BLaER1 (cell line): Measurements from ENCODE around the gene OR5C1.

Experiments
- H3K27ac ChIP-seq: shearing (Covaris generic); formaldehyde crosslinking; 2 replicates; pipeline ENCODE4 v1.8.1; 2022
- H3K27me3 ChIP-seq: shearing (Covaris generic); formaldehyde crosslinking; 2 replicates; pipeline ENCODE4 v1.8.1; 2022
- H3K36me3 ChIP-seq: shearing (Covaris generic); formaldehyde crosslinking; 2 replicates; pipeline ENCODE4 v1.8.1; 2022
- H3K4me1 ChIP-seq: shearing (Covaris generic); formaldehyde crosslinking; 2 replicates; pipeline ENCODE4 v1.8.1; 2022
- H3K4me2 ChIP-seq: shearing (Covaris generic); formaldehyde crosslinking; 2 replicates; pipeline ENCODE4 v1.8.1; 2022
- H3K4me3 ChIP-seq: shearing (Covaris generic); formaldehyde crosslinking; 2 replicates; pipeline ENCODE4 v1.8.1; 2022
- H3K9ac ChIP-seq: shearing (Covaris generic); formaldehyde crosslinking; 2 replicates; pipeline ENCODE4 v1.8.1; 2022
- H3K9me3 ChIP-seq: shearing (Covaris generic); formaldehyde crosslinking; 2 replicates; pipeline ENCODE4 v1.8.1; 2022
- H4K20me1 ChIP-seq: shearing (Covaris generic); formaldehyde crosslinking; 2 replicates; pipeline ENCODE4 v1.8.1; 2022
- Cebpa-rat ChIP-seq: shearing (Covaris generic); IDR thresholded peaks from 2 replicates; pipeline ENCODE4 v1.8.1; 2022

Gene OR5C1

GRCh38 chr9:122810306-122810946, 21.7 kb downstream of the OR5C1 start:
- TF ChIP-seq Cebpa-rat, result no peak

GRCh38 chr9:122812736-122813135, 24.0 kb downstream of the OR5C1 start:
- Histone ChIP-seq H3K27me3 (no peaks in the 10 kb centered on the region), H3K4me1 (peaks cover 55% of the 10 kb centered on the region), H3K9ac (no peak overlapping the region), H3K36me3 (peaks cover 13% of the 10 kb centered on the region), H3K9me3 (no peaks in the 10 kb centered on the region), H4K20me1 (no peaks in the 10 kb centered on the region), H3K27ac (0 out of 2 replicates have a peak overlapping the region, but pooled peaks have one; percentile 7), H3K4me2 (peak overlapping the region; percentile 4; the same call in 1 of the 2 replicates), H3K4me3 (no peak overlapping the region)
- no peak for TF ChIP-seq Cebpa-rat

More at GRCh38 chr9:122810306-122810946, 21.7 kb downstream of the OR5C1 start:
- Histone ChIP-seq H3K36me3 (no peaks in the 10 kb centered on the region), H3K27ac (no peak overlapping the region), H3K4me2 (no peak overlapping the region), H4K20me1 (no peaks in the 10 kb centered on the region), H3K27me3 (no peaks in the 10 kb centered on the region), H3K4me3 (no peak overlapping the region), H3K4me1 (peaks cover 41% of the 10 kb centered on the region), H3K9me3 (no peaks in the 10 kb centered on the region; the same call in 1 of the 2 replicates), H3K9ac (no peak overlapping the region)

- H3K36me3 ChIP-seq, result peaks cover 20% of the 10 kb centered on the region
- TF ChIP-seq Cebpa-rat, result peak; percentile 98
- H3K9ac ChIP-seq, result peak overlapping the region; percentile 58; the same call in 1 of the 2 replicates
- H3K4me1 ChIP-seq, result peaks cover 43% of the 10 kb centered on the region
- H3K9me3 ChIP-seq, result no peaks in the 10 kb centered on the region
- H3K4me2 ChIP-seq, result peak overlapping the region; percentile 81
- H4K20me1 ChIP-seq, result no peaks in the 10 kb centered on the region
- H3K27ac ChIP-seq, result peak overlapping the region; percentile 69
- no peaks in the 10 kb centered on the region for H3K27me3 ChIP-seq
- H3K4me3 ChIP-seq, result no peak overlapping the region
Observed at GRCh38 chr9:122814545-122814944, 25.8 kb downstream of the OR5C1 start.

GRCh38 chr9:122815544-122815943, 26.8 kb downstream of the OR5C1 start:
- H3K9ac ChIP-seq, result peak overlapping the region; percentile 68; the same call in 1 of the 2 replicates
- peak overlapping the region; percentile 69 for H3K27ac ChIP-seq
- H3K27me3 ChIP-seq, result no peaks in the 10 kb centered on the region
- peak overlapping the region; percentile 81 for H3K4me2 ChIP-seq
- peaks cover 7% of the 10 kb centered on the region; the same call in 1 of the 2 replicates for H4K20me1 ChIP-seq
- TF ChIP-seq Cebpa-rat, result no peak
- H3K4me3 ChIP-seq, result peak overlapping the region; percentile 31; the same call in 1 of the 2 replicates
- H3K9me3 ChIP-seq, result no peaks in the 10 kb centered on the region
- H3K4me1 ChIP-seq, result peaks cover 43% of the 10 kb centered on the region
- peaks cover 30% of the 10 kb centered on the region for H3K36me3 ChIP-seq

- Histone ChIP-seq H4K20me1 (peaks cover 15% of the 10 kb centered on the region), H3K4me1 (peaks cover 50% of the 10 kb centered on the region), H3K9ac (peak overlapping the region; percentile 68), H3K4me3 (peak overlapping the region; percentile 31), H3K27ac (peak overlapping the region; percentile 63), H3K27me3 (no peaks in the 10 kb centered on the region), H3K9me3 (no peaks in the 10 kb centered on the region), H3K36me3 (peaks cover 38% of the 10 kb centered on the region), H3K4me2 (peak overlapping the region; percentile 81)
- TF ChIP-seq Cebpa-rat, result no peak
Observed at GRCh38 chr9:122816163-122816867, 27.6 kb downstream of the OR5C1 start.

GRCh38 chr9:122819326-122819725, 30.6 kb downstream of the OR5C1 start:
- Histone ChIP-seq H3K27me3 (no peaks in the 10 kb centered on the region), H3K4me3 (no peak overlapping the region), H3K4me2 (no peak overlapping the region), H3K9me3 (no peaks in the 10 kb centered on the region), H3K9ac (no peak overlapping the region), H3K27ac (no peak overlapping the region), H3K4me1 (peaks cover 50% of the 10 kb centered on the region), H3K36me3 (peaks cover 66% of the 10 kb centered on the region), H4K20me1 (peaks cover 44% of the 10 kb centered on the region)
- no peak for TF ChIP-seq Cebpa-rat

GRCh38 chr9:122819791-122820489, 31.2 kb downstream of the OR5C1 start:
- peaks cover 44% of the 10 kb centered on the region for H3K4me1 ChIP-seq
- H4K20me1 ChIP-seq, result peaks cover 49% of the 10 kb centered on the region
- no peaks in the 10 kb centered on the region for H3K9me3 ChIP-seq
- H3K36me3 ChIP-seq, result peaks cover 72% of the 10 kb centered on the region
- TF ChIP-seq Cebpa-rat, result no peak
- H3K27me3 ChIP-seq, result no peaks in the 10 kb centered on the region
- H3K27ac ChIP-seq, result no peak overlapping the region
- no peak overlapping the region for H3K4me2 ChIP-seq
- H3K9ac ChIP-seq, result no peak overlapping the region
- no peak overlapping the region for H3K4me3 ChIP-seq

- Histone ChIP-seq H3K9ac (no peak overlapping the region), H3K4me3 (no peak overlapping the region), H3K36me3 (peaks cover 77% of the 10 kb centered on the region), H3K27me3 (no peaks in the 10 kb centered on the region), H3K4me2 (no peak overlapping the region), H3K27ac (no peak overlapping the region), H3K9me3 (no peaks in the 10 kb centered on the region), H3K4me1 (peaks cover 39% of the 10 kb centered on the region), H4K20me1 (peaks cover 51% of the 10 kb centered on the region)
- no peak for TF ChIP-seq Cebpa-rat
Observed at GRCh38 chr9:122820490-122820845, 31.7 kb downstream of the OR5C1 start.

GRCh38 chr9:122821278-122821943, 32.7 kb downstream of the OR5C1 start:
- Histone ChIP-seq H3K36me3 (peaks cover 87% of the 10 kb centered on the region), H3K9me3 (no peaks in the 10 kb centered on the region), H3K4me3 (no peak overlapping the region), H3K9ac (no peak overlapping the region; the same call in 1 of the 2 replicates), H3K4me1 (peaks cover 38% of the 10 kb centered on the region), H3K27me3 (no peaks in the 10 kb centered on the region), H3K4me2 (peak overlapping the region; percentile 58), H4K20me1 (peaks cover 61% of the 10 kb centered on the region), H3K27ac (peak overlapping the region; percentile 67; the same call in 1 of the 2 replicates)
- peak; percentile 71 for TF ChIP-seq Cebpa-rat
